OCI-LY7 (cell line): ENCODE data around the gene CXorf49. TPM values are rescaled to one million over a fixed set of nuclear protein-coding genes. Genes with fewer than 3 reads are reported as not detected.

Experiments used
- BruUV-seq: library from RNA; stranded (reverse); fragments of 400-500 nt; replicated peaks from 2 replicates; lab custom pipeline; 2021; lab: Mats Ljungman, UMichigan
- CTCF ChIA-PET: fragments of 300-600 bp; sonication (Branson Sonifier 250); formaldehyde crosslinking; loops from one replicate; lab custom pipeline; 2022; ENCODE audit warnings: antibody characterized with exemption; ENCODE audit not compliant: unreplicated experiment; lab: Charles Lee
- POLR2A ChIA-PET: fragments of 300-600 bp; sonication (Branson Sonifier 250); formaldehyde crosslinking; loops from one replicate; lab custom pipeline; 2022; ENCODE audit warnings: antibody characterized with exemption; lab: Charles Lee
- DNase-seq: peaks from one replicate; pipeline ENCODE4 v3.0.0-alpha.2; 2015; ENCODE audit warnings: low spot score
- H2AFZ ChIP-seq: fragments of 200-600 bp; sonication (generic), shearing (Covaris generic); 2 replicates; pipeline ENCODE4 v1.6.1; 2014; ENCODE audit warnings: mild to moderate bottlenecking, antibody characterized with exemption, low read length, moderate library complexity
- H3K27ac ChIP-seq: fragments of 200-600 bp; sonication (generic); 2 replicates; pipeline ENCODE4 v1.5.1; 2014; ENCODE audit warnings: mixed run types, low read depth, mild to moderate bottlenecking, moderate library complexity, low read length, inconsistent platforms; ENCODE audit not compliant: poor library complexity, severe bottlenecking
- H3K36me3 ChIP-seq: fragments of 200-600 bp; sonication (generic); 2 replicates; pipeline ENCODE4 v1.6.1; 2014; ENCODE audit warnings: mild to moderate bottlenecking, antibody characterized with exemption, low read length, moderate library complexity, mixed read lengths; ENCODE audit not compliant: insufficient read depth
- H3K4me1 ChIP-seq: fragments of 200-600 bp; sonication (generic); 2 replicates; pipeline ENCODE4 v1.5.1; 2014; ENCODE audit warnings: mild to moderate bottlenecking, low read length; ENCODE audit not compliant: insufficient read depth, poor library complexity, severe bottlenecking
- H3K4me2 ChIP-seq: fragments of 200-600 bp; sonication (generic); 2 replicates; pipeline ENCODE4 v1.6.1; 2014; ENCODE audit warnings: mild to moderate bottlenecking, low read length
- H3K4me3 ChIP-seq: fragments of 200-600 bp; sonication (generic); 2 replicates; pipeline ENCODE4 v1.5.1; 2014; ENCODE audit warnings: mild to moderate bottlenecking, low read depth, low read length; ENCODE audit not compliant: poor library complexity, severe bottlenecking
- H3K79me2 ChIP-seq: fragments of 200-600 bp; sonication (generic); 2 replicates; pipeline ENCODE4 v1.6.1; 2016; ENCODE audit warnings: low read depth, mild to moderate bottlenecking, low read length, moderate library complexity, mixed read lengths; ENCODE audit not compliant: insufficient read depth
- H3K9me2 ChIP-seq: fragments of 200-600 bp; sonication (generic); 2 replicates; pipeline ENCODE4 v1.6.1; 2016; ENCODE audit warnings: mild to moderate bottlenecking, low read length, mixed read lengths; ENCODE audit not compliant: insufficient read depth
- H3K9me3 ChIP-seq: fragments of 200-600 bp; sonication (generic); 2 replicates; pipeline ENCODE4 v1.6.1; 2014; ENCODE audit warnings: mild to moderate bottlenecking, mixed run types, low read length, mixed read lengths
- H4K20me1 ChIP-seq: fragments of 200-600 bp; sonication (generic); 2 replicates; pipeline ENCODE4 v1.6.1; 2014; ENCODE audit warnings: mild to moderate bottlenecking, antibody characterized with exemption, low read length, moderate library complexity, mixed read lengths; ENCODE audit not compliant: insufficient read depth
- EZH2phosphoT487 ChIP-seq: fragments of 200-600 bp; sonication (generic); IDR thresholded peaks from 2 replicates; pipeline ENCODE4 v1.6.1; 2018; ENCODE audit warnings: low read depth, borderline replicate concordance, mild to moderate bottlenecking, mixed run types, antibody characterized with exemption, low read length, moderate library complexity, mixed read lengths
- intact Hi-C: fragments of 100-400 bp; cut with micrococcal nuclease; formaldehyde crosslinking; loops from one replicate; pipeline ENCODE4 v1.10.0; 2022; ENCODE audit not compliant: unreplicated experiment
- total RNA-seq, 2 experiments: library from RNA; depleted of rRNA in 1 of 2; stranded (reverse); fragments of >200 nt in 1 of 2; shearing (Covaris generic) in 1 of 2; gene quantifications; 2 replicates each; pipeline ENCODE4 v1.2.3, GENCODE V29; 2014 to 2022
- TF ChIP-seq, protein P1 (sequence below): fragments of 200-600 bp; sonication (generic); conservative IDR thresholded peaks from 2 replicates; pipeline ENCODE4 v1.5.1; 2014; ENCODE audit warnings: mild to moderate bottlenecking, antibody characterized with exemption, low read length, moderate library complexity, mixed read lengths

CXorf49 gene
- total RNA-seq, 2 experiments from 2014 or later, result not detected

DNA sequence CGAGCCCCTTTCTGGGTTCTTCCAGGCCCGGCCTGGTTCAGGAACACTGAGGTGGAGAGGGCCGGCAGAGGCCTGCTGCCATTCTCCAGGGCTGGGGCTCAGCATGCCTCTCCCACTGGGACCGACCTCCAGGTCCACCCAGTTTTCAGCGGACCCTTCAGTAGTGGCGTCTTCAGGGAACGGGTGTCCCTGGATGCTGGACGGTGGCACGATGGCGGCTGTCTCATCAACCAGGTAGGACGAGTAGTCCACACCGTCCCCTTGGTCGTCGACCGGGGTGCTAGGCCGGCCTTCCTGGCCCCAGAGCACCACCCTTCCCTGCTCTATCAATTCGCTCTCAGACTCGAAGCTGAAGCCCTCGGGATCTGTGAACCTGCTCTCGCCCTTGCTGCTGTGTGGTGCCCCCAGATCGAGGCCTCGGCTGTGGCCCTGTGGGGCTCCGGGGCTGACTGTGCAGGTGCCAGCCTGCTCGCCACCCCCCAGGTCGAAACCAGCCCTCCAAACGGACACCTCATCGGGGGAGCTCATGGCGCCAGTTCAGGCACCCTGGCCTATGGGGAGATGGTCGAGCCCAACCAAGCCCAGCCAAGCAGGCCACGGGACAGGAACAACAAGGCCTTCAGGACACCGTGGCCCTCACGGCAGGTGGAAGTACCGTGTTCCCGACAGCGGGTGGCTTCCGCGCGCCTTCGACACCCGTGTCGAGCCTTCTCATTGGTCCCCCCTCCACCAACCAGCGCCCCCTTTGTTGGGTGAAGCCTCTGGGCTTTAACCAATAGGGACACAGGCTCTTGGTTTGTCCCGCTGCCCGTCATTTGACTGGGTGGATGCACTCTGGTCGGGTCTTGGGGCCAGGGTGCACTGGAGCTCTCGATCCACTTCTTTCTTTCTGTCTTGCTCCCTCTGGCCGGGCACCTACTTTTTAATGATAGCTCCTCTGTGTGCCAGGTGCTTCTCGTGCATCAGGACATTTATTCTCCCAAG, 51.6 kb downstream of the CXorf49 start:
- CTCF ChIA-PET, result no interaction called here
- Histone ChIP-seq H3K9me2 (no peaks in the 10 kb centered on the region), H3K27ac (no peak overlapping the region)

DNA sequence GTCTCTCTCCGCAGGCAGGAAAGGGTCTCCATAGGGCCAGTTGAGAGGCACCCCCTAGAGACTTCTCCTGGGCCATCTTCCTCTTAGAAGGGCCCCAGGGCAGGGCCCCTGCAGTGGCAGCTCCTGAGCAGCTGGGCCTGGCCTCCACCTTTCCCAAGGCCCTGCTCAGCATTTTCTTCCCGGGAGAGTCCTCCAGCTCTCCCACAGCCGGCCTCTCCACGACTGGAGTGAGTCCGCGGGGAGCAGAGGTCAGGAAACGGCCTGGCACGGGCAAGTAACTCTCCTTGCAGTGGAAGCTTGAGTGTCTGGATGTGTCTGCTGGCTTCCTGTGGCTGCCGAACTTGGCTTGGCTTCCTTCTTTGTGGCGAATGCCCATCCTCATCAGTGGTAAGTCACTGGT, 52.3 kb downstream of the CXorf49 start:
- DNase-seq, result no peak
- no peak overlapping the region for H3K4me2 ChIP-seq
- no peaks in the 10 kb centered on the region for H4K20me1 ChIP-seq
- H3K4me1 ChIP-seq, result no peaks in the 10 kb centered on the region
- H3K27ac ChIP-seq, result no peak overlapping the region
- TF ChIP-seq, protein P1, sequence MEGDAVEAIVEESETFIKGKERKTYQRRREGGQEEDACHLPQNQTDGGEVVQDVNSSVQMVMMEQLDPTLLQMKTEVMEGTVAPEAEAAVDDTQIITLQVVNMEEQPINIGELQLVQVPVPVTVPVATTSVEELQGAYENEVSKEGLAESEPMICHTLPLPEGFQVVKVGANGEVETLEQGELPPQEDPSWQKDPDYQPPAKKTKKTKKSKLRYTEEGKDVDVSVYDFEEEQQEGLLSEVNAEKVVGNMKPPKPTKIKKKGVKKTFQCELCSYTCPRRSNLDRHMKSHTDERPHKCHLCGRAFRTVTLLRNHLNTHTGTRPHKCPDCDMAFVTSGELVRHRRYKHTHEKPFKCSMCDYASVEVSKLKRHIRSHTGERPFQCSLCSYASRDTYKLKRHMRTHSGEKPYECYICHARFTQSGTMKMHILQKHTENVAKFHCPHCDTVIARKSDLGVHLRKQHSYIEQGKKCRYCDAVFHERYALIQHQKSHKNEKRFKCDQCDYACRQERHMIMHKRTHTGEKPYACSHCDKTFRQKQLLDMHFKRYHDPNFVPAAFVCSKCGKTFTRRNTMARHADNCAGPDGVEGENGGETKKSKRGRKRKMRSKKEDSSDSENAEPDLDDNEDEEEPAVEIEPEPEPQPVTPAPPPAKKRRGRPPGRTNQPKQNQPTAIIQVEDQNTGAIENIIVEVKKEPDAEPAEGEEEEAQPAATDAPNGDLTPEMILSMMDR, result no peak
- TF ChIP-seq EZH2phosphoT487, result no peak
- H3K4me3 ChIP-seq, result no peak overlapping the region
- no peak overlapping the region for H2AFZ ChIP-seq
- no peaks in the 10 kb centered on the region for H3K36me3 ChIP-seq
- no peaks in the 10 kb centered on the region for H3K9me3 ChIP-seq
- no TSS peak for BruUV-seq
- no peaks in the 10 kb centered on the region for H3K9me2 ChIP-seq
- CTCF ChIA-PET, result no interaction called here
- intact Hi-C loops, result no loop called here
- H3K79me2 ChIP-seq, result no peaks in the 10 kb centered on the region
- POLR2A ChIA-PET, result no interaction called here

More for the DNA sequence above, 51.6 kb downstream of the CXorf49 start:
- POLR2A ChIA-PET, result no interaction called here
- no TSS peak for BruUV-seq
- no peaks in the 10 kb centered on the region for H3K79me2 ChIP-seq
- intact Hi-C loops, result no loop called here
- no peak for DNase-seq
- H3K9me3 ChIP-seq, result no peaks in the 10 kb centered on the region
- H4K20me1 ChIP-seq, result no peaks in the 10 kb centered on the region
- no peak overlapping the region for H2AFZ ChIP-seq
- no peaks in the 10 kb centered on the region for H3K4me1 ChIP-seq
- TF ChIP-seq, protein P1, result no peak
- no peak for TF ChIP-seq EZH2phosphoT487
- H3K4me2 ChIP-seq, result no peak overlapping the region
- H3K4me3 ChIP-seq, result no peak overlapping the region
- no peaks in the 10 kb centered on the region for H3K36me3 ChIP-seq
